ENCODE measurements around the gene ZFYVE27.
A peak's percentile ranks its signal among the peaks of the same experiment; 100 is the strongest.

Gene ZFYVE27

GRCh38 chr10:97714401-97715258 is 22.3 kb upstream of the ZFYVE27 start:
- peak; percentile 20 for DNase-seq

GRCh38 chr10:97715259-97715874 is 21.6 kb upstream of the ZFYVE27 start:
- DNase-seq, result no peak

DNA sequence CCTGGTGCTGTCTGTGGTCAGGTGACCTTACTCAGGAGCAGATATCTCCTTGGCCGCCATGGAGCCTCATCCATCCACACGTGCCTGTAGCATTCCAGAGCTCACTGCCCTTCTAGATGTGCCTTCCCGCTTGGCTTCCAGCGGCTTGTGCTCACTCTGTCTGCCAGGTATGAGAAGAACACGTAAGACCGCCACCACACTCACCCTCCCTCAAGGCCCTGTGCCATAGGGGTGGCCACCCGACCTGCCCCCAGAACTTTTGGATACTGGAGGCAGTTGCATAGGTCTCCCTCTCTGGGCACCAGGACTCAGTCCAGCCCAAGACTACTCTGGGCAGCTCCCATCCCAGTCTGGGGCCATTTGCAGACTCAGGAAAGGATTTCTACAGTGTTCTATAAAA is 19.3 kb upstream of the ZFYVE27 start:
- no peak for DNase-seq

DNA sequence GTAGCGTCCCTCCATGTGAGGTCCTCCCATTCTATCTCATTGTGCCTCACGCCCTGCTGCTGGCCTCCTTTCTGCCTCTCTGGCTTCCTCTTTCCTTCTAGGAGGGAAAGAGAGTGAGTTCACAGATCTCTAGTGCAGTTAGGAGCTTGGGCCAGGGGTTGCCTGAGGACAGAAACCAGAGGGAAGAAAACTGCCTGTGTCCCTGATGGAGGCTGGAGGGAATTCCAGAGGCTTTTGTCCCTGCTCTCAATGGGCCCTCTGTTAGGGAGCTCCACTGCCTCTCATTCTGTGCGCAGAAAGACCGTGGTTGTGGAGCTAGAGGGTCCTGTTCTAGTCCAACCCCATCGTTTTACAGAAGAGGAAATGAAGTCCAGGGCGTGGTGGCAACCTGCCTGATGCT is 18.8 kb upstream of the ZFYVE27 start:
- no peak for DNase-seq

DNA sequence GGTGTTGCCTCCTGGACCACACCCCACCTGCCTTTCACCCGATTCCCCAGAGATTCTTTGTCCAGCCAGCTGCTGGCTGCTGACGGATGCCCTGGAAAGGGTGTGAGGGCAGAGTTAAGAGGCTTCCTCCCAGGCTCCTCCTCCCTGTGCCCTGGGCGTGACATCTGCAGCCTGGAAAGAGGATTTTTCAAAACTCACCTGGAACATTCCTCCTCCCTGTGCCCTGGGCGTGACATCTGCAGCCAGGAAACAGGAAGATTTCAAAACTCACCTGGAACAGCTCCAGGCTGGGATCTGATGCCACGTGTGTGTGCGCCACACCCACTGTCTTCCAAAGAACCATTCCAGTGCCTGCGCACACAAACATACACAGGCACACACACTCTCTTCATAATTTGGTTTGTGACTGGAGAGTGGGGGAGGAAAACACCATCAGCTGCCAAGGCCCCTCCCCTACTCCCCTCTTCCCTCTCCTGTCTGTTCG is 18.2 kb upstream of the ZFYVE27 start:
- DNase-seq, result no peak

- DNase-seq, result no peak
Measured at GRCh38 chr10:97719602-97720001, 17.3 kb upstream of the ZFYVE27 start.

- no peak for DNase-seq
Measured at GRCh38 chr10:97721871-97722780, 14.8 kb upstream of the ZFYVE27 start.

DNA sequence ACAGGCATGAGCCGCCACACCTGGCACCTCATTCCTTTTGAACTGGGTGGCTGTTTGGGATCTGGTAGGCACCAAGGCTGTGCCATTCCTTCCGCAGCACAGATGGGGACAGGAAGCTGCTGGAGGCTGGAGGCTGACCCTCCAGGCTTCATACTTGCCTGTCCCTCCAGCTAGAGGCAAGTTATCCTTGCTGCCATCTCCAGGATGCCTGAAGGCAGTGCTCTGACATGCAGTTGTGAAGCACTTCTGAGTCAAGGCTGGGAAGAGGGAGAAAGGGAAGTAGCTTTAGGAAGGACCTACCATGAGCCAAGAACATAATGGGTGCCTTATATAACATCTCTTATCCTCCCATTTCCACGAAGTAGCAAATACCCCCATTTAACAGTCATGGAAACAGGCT is 13.9 kb upstream of the ZFYVE27 start:
- DNase-seq, result no peak

- DNase-seq, result no peak
Measured at GRCh38 chr10:97724341-97724941, 12.5 kb upstream of the ZFYVE27 start.

- no peak for DNase-seq
Measured at GRCh38 chr10:97726636-97727178, 10.2 kb upstream of the ZFYVE27 start.

GRCh38 chr10:97729014-97729413 is 7.9 kb upstream of the ZFYVE27 start:
- DNase-seq, result no peak

DNA sequence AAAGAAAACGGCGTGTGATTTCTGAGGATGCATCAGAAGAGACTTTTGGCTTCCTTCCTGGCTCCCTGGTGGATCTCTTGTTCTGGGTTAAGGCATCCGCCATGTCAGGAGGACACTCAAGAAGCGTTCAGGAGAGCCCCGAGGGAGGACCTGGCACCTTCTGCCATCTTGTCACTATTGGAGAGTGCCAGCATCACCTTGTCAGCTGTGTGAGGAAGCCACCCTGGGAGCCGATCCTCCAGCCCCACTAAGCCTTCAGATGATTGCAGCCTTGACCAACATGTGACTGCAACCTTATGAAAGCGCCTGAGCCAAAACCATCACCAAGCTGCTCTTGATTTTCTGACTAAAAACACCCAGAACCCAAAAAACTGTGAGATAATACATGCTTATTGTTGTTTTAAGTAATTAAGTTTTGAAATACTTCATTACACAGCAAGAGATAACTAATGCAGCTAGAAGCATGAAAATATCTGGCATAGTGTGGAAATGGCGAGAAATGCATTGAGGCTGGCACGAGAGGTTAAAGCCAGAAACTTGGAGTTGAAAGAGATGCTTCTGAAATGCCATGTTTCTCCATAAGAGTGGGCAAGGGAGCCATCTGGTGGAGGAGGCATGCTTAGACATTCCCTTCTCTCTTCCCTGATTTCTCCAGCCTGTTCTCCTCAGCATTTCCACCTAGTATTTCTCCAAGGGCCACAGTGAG is 5.4 kb upstream of the ZFYVE27 start:
- DNase-seq, result peak; percentile 48

GRCh38 chr10:97732052-97732359 is 4.9 kb upstream of the ZFYVE27 start:
- DNase-seq, result no peak

GRCh38 chr10:97733256-97733655 is 3.7 kb upstream of the ZFYVE27 start:
- no peak for DNase-seq

DNA sequence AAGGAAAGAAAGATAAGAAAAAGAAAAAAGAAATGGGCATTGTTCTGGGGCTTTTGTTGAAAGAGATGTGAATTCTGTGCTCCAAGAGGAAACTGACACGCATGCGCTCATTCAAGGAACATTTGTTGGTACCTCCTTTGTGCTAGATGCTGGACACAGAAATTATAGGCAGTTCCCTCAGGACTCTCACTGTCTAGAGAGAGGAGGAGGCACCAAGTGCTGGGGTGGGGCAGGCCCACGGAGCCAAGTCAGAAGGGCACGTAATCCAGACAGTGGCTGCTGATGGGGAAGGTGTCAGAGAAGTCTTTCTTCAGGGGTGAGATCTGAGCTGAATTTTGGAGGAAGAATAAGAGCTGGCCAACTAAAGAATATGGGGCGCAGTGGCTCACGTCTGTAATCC is 2.9 kb upstream of the ZFYVE27 start:
- DNase-seq, result no peak

GRCh38 chr10:97736403-97736901 is 476 bp upstream of the ZFYVE27 start:
- no peak for DNase-seq

GRCh38 chr10:97737770-97738265 is 890 bp downstream of the ZFYVE27 start:
- no peak for DNase-seq

DNA sequence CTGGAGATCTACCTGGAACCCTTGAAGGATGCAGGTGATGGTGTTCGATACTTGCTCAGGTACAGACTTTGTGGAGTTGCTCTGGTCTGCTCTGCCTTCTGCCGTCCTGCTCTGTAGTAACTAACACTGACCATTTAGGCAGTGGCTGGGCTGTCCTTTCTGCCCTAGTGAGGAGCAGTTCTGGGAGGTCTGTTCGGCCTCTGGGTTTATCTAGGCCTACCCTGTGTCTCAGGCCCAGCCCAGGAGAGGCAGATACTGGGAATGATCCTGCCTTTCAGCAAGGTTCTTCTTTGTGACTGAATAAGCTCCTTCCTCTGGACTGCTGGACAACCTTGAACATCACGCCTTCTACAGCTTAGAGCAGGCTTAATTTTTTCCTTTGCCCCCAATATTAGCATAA is 1.7 kb downstream of the ZFYVE27 start:
- no peak for DNase-seq

DNA sequence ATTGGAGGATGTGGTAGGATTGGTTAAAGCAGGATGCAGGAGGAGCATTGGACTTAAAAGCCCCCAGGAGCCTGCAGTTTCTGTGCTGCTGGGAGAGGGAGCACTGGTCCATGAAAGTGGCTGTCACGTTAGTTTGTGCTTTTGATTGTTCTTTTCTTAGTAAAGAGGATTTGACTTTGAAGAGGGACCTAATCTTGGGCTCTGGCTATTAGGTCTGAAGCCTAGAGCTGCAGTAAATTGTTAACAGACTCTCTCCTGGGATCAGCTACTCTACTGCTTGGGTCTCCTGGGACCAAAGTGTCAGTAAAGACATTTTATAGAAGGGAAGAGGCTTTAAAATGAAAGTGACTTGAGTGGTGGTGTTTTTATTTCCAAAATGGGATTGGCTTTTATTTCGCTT is 3.7 kb downstream of the ZFYVE27 start:
- DNase-seq, result no peak

GRCh38 chr10:97743169-97743943 is 6.4 kb downstream of the ZFYVE27 start:
- DNase-seq, result no peak

Measured in activated naive CD4-positive, alpha-beta T cell treated with anti-CD3 and anti-CD28 coated beads, Interleukin-2, amount 50 U/mL, for 16 hours (primary cell).